Stimulated activated CD8-positive, alpha-beta memory T cell treated with anti-CD3 and anti-CD28 coated beads, Interleukin-4, amount 100 ng/mL, for 24 hours (primary cell): ENCODE measurements around the gene CAPN11.
"Not testable (repeated sequence)": the region's sequence is repeated elsewhere in the genome, so short reads cannot be mapped to it uniquely, and the experiment has no call there.

Source experiments
- DNase-seq: peaks from one replicate; pipeline ENCODE4 v3.0.0-alpha.2; 2020; ENCODE audit warnings: low read depth

Gene CAPN11

GRCh38 chr6:44131892-44132291, 26.7 kb upstream of the CAPN11 start:
- DNase-seq = no peak

DNA sequence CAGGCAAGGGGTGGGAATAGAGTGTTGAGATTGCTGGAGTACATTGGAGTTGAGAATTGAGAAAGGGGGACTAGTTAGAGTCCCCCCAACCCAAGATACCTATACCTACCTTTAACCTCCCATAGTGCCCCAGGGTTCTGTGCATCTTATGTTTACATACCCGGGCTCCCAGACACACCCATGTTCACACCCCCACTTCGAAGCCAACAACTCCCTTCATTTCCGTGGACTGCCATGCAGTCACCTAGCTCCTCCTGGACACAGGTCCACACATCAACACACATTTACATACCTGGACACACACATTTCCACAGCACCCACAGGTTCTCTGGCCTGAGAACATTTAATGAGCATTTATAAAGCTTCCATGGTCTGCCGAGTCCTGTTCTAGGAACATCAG, 26.1 kb upstream of the CAPN11 start:
- no peak for DNase-seq

- DNase-seq = no peak
These were observed 25.4 kb upstream of the CAPN11 start for GRCh38 chr6:44133003-44133931.

DNA sequence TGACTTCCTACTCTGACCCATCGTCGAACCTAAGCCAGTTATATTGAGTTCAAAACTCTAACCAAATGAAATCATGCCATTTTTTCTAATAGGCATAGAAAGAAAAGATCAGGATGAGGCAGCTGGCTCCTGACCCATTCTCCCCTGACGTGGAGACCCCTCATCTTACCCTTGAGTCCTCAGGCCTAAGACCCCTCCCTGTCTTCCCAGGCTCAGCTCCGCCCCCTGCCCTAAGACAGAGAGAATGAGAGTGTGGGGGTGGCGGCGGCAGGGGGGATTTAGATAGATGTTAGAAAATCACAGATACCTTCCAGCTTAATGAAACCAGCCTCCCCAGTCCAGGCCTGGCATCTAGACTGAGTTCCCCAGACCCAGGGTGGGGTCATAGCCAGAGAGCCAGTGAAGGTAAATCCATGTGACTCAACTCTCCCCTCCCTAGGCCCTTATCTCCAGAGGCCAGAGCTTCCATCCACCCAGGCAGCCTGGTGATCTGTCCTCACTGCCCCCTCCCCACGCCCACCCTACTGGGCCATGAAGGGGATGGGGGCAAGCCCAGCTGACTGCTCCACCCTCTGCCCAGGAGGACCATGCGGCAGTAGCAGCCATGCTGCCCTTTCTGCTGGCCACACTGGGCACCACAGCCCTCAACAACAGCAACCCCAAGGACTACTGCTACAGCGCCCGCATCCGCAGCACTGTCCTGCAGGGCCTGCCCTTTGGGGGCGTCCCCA, 24.5 kb upstream of the CAPN11 start:
- no peak for DNase-seq

DNA sequence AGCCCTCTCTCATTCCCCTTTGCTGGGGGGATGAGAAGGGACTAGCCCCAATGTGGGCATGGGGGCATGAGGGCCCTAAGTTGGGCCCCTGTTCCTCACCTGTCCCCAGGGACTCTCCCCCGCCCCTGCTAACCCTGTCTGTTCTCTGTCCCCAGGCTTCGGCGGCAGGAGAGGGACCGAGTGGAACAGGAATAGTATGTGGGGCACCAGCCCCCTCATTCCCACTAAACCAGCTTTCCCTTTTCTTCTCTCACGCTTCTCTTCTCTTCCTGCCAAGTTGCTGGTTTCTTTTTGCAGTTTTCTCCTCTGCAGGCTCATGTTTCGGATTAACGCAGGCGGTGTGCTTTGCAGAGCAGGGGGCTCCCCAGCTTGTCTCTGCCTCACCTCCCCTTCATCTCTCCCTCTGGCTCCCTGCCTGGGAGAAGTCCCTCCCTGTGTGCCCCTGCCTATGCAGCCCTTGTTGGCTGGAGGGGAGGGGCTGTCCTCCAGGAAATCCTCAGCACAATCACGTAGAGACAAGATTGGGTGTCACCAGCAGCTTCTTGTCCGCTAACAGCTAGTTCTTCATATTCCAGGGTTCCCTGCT, 23.4 kb upstream of the CAPN11 start:
- no peak for DNase-seq

- DNase-seq = no peak
These were observed 22.7 kb upstream of the CAPN11 start for GRCh38 chr6:44135875-44136274.

DNA sequence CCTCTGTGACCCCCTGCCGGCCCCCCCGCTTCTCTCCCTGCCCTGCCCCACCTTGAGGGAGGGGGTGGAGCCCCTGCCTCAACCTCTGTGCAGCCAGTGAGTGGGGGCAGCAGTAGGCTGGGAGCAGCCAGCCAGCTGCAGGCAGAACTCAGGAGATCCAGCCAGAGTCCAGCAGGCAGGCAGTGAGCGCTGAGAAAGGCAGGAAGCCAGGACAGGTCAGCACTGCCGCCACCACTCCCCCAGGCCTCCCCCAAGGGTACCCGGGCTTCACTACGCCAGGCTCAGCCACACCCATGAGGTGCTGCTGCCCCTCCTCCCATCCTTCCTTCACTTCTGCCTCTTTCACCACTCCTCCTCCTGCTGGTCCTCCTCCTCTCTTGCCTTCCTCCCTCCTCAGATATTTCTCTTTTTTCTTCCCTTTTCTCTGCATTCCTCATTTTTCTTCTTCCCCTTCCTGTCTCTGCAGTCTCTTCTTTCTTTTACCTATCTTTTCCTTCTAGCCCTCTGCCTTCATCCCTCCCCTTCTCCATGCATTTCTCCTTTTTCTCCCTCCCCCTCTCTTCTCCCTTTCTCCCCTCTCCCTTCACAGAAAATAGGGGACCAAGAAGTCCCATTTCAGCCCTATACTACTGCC, 19.8 kb upstream of the CAPN11 start:
- no peak for DNase-seq

DNA sequence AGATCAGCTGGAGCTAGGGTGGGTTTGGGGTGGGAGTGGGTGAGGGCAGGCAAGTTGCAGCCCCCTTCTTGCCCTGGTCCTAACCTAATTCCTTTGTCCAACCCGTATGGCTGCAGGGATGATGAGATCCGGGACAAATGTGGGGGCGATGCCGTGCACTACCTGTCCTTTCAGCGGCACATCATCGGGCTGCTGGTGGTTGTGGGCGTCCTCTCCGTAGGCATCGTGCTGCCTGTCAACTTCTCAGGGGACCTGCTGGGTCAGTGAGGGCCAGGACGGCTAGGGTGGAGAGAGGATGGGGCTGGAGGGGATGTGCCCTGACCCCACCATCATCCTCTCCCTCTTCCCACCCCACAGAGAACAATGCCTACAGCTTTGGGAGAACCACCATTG, 19.3 kb upstream of the CAPN11 start:
- DNase-seq = no peak

DNA sequence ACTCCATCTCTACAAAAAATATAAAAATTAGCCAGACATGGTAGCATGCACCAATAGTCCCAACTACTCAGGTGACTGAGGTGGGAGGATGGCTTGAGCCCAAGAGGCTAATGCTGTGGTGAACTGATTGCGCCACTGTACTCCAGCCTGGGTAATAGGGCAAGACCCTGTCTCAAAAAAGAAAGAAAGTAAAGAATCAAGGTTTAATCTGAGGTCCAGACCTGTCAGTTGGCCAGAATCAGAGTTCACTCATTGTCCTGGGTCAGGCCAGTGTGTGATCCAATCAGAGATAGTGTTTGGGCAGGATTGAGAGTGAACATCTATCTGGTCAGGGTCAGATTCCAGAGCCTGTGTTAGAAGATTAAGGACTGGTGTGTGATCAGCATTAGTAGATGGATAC, 15.8 kb upstream of the CAPN11 start:
- DNase-seq = no peak

- no peak for DNase-seq
These were observed 14.9 kb upstream of the CAPN11 start for GRCh38 chr6:44143731-44144130.

GRCh38 chr6:44144536-44144935, 14.1 kb upstream of the CAPN11 start:
- not testable (repeated sequence) for DNase-seq

- no peak for DNase-seq
These were observed 12.8 kb upstream of the CAPN11 start for GRCh38 chr6:44145839-44146238.

DNA sequence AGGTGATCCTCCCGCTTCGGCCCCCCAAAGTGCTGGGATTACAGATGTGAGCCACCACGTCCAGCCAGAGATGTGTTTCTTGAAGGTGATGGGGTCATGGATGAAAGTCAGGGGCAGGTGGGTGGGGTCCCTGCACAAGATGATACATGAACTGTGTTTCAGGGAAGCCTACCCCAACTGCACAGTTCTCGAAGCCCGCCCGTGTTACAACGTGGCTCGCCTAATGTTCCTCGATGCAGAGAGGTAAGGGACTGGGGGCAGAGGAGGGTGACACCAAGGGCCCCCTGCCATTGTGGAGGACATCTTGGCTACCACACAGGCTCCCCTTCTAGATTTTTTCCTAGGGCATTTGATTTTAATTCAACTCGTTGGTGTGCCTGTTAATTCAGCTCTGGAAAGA, 11.9 kb upstream of the CAPN11 start:
- no peak for DNase-seq

DNA sequence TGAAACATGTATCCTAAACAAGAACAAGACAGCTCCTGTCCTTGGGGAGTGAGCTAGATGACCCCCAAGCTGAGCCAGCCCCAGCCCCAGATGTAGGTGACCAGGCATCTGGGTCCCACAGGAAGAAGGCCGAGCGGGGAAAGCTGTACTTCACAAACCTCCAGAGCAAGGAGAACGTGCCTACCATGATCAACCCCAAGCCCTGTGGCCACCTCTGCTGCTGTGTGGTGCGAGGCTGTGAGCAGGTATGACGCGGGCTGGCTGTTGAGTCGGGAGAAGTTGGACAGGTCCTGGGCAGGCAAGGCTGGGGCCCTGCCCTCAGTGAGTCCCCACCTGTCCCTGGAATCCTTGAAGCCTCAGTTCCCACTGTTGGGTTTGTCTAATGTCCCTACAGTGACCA, 11.4 kb upstream of the CAPN11 start:
- DNase-seq = no peak

DNA sequence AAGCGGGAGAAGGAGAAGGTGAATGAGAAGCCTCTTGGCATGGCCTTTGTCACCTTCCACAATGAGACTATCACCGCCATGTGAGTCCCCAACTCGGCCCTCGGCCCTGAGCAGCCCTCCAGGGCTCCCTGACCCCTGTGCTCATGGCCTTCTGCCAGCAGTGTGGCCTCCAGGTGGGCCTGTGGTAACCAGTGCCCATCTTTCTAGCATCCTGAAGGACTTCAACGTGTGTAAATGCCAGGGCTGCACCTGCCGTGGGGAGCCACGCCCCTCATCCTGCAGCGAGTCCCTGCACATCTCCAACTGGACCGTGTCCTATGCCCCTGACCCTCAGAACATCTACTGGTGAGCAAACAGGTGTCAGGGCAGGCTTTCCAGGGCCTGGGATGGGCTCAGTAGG, 10.3 kb upstream of the CAPN11 start:
- no peak for DNase-seq

DNA sequence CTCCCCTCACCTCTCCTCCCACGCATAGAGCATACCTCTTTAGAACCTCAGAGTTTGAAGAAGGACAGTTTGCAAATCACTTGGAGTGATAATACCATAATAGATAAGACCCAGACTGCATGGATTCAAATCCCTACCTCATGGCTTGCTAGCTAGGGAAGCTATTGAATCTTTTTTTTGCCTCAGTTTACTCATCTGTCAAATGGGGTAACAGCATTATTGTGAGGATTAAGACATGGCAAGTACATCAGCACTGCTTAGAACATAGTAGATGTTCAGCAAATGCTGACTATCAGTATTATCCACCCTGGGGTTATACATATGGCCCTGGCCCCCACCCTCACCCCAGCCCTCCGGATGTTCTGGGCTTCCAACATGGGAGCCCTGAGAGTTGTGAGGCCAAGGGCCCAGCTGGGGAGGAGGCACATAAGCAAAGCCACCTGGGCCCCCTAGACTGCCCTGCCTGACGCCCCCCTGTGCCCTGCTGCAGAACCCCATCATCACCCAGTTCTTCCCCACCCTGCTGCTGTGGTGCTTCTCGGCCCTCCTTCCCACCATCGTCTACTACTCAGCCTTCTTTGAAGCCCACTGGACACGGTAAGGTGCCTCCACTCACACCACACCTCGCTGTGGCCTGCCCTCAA, 9.1 kb upstream of the CAPN11 start:
- no peak for DNase-seq

DNA sequence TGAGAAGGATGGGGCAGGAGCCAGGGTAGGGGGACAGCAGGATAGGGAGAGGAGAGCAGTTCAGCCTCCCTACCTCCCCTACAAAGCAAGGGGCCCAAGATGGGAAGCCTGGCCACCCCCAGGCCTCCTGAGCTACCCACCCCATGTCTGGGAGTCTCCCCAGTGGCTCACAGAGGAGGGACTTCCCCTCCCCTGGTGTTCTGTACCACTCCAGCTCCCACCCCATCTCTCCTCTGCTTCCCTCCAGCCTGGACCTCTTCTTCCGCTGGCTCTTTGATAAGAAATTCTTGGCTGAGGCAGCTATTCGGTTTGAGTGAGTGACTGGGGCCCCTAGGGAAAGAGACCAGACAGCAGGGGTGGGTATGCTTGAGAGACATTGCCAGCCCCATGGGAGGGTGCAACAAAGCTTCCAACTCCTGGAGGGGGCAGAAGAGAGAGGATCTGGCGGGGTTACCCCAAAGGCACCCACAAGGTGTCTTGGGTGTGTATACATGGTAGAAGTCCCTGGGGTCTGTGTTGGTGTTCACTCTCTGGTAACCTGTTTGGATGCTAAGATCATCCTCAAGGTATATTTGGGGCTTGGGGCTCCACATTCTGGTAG, 8.2 kb upstream of the CAPN11 start:
- no peak for DNase-seq

DNA sequence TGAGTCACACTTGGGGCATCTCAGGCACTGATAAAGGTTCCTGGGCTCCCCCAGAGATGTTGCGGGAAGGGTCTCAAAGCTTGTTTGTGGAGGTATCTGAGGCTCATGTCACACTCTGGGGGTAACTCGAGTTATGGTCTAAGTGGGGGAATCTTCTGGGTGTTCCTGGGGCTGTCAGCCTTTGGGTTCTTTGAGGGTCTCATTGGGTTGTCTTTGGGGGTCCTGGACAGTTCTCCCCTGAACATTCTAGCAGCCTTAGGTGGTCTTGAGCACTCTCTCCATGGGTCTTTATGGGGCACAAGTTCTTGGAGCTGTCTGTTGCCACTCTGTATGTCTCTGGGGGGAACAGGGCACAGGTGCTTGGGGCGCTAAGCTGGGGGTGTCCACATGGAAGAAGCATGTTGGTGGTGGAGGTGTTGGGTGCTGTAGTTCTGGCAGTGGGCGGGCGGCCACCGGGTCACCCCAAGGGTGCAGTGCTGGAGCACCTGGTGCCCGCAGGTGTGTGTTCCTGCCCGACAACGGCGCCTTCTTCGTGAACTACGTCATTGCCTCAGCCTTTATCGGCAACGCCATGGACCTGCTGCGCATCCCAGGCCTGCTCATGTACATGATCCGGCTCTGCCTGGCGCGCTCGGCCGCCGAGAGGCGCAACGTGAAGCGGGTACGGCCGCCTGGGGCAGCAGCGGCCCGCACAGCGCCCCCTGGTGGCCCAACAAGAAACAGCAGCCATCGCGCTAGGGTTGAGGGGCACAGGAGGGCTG, 7.1 kb upstream of the CAPN11 start:
- peak; percentile 70 for DNase-seq

DNA sequence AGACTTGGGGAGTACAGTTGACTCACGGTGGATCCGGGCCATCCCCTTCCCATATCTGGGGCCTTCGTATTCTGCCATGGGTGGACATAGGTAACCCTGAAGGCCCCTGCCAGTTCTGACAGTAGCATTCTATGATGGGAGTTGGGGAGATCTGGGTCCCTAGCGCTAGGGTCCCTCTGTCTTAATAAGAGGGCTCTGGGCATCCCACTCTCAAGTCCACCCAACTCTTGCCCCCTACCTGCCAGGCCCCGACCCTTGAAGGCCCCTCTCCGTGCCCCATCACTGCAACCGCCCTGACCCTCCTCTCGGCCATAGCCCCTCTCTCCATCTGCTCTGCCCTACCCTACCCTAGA, 6.5 kb upstream of the CAPN11 start:
- DNase-seq = no peak

- no peak for DNase-seq
These were observed 6.1 kb upstream of the CAPN11 start for GRCh38 chr6:44152533-44152932.

DNA sequence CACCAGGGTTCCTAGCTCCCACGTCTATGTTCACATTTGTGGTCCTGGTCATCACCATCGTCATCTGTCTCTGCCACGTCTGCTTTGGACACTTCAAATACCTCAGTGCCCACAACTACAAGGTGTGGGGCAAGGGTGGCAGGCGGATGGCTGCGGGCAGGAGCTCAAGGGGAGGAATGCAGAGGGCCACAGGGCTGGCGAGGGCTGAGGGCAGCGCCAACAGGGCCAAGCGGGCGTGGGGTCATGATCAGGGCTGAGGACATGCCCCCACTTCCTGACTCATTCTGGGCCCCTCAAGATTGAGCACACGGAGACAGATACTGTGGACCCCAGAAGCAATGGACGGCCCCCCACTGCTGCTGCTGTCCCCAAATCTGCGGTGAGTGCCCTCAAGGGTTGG, 4.6 kb upstream of the CAPN11 start:
- DNase-seq = no peak
